K562 (cell line): ENCODE data around the gene PMM1. TPM values are rescaled to one million over a fixed set of nuclear protein-coding genes. Genes with fewer than 3 reads are reported as not detected.

Experiments used
- ATAC-seq: fragments of 200-7000 bp; cut with Tn5 transposase; 3 replicates; pipeline ENCODE4 v1.9.1; 2020; ENCODE audit warnings: moderate library complexity
- BruUV-seq: library from RNA; stranded (reverse); fragments of 400-500 nt; replicated peaks from 2 replicates; lab custom pipeline; 2021; lab: Mats Ljungman, UMichigan
- CTCF ChIA-PET: fragments of 300-600 bp; formaldehyde crosslinking; extraction: SDS; loops from one replicate; lab custom pipeline; 2021; ENCODE audit warnings: low intra/inter-chr PET ratio; lab: Yijun Ruan, JAX
- POLR2A ChIA-PET: fragments of 300-600, 350-650 bp; sonication (Branson Sonifier 250); formaldehyde crosslinking; extraction: SDS; loops from one replicate; lab custom pipeline; 2021; ENCODE audit warnings: antibody characterized with exemption, inconsistent platforms; lab: Yijun Ruan, JAX
- DNase-seq, 4 experiments: peaks; one replicate each; pipeline versions ENCODE4 v3.0.0 to v3.0.0-alpha.2; 2011 to 2018; ENCODE audit warnings: low spot score in 3 of 4, mixed read lengths in 3 of 4; ENCODE audit errors: extremely low read depth in 1 of 4
- FAIRE-seq: peaks from 2 replicates; lab custom pipeline; 2011; peaks lifted over from hg19 to GRCh38; lab: Jason Lieb, UNC
- H2AFZ ChIP-seq: 2 replicates; pipeline ENCODE4 v1.6.0; 2011; ENCODE audit warnings: low read depth, low read length, control low read depth, inconsistent platforms
- H3K27ac ChIP-seq: fragments of 200-600 bp; 3 replicates; pipeline ENCODE4 v1.8.0; 2011; ENCODE audit warnings: low read depth, mild to moderate bottlenecking, control low read depth, inconsistent platforms, low read length, moderate library complexity, mixed read lengths; ENCODE audit errors: extremely low read depth
- H3K27me3 ChIP-seq, 2 experiments: fragments of 300-600 bp in 1 of 2; 2 replicates in 1 of 2; 3 replicates in 1 of 2; pipeline versions ENCODE4 v1.6.0 to v1.8.0; 2011; ENCODE audit warnings: inconsistent platforms in 2 of 2, low read length in 2 of 2, mild to moderate bottlenecking in 1 of 2, mixed read lengths in 1 of 2, moderate library complexity in 1 of 2; ENCODE audit not compliant: control insufficient read depth in 2 of 2, insufficient read depth in 2 of 2
- H3K36me3 ChIP-seq: fragments of 300-600 bp; 3 replicates; pipeline ENCODE4 v1.8.0; 2011; ENCODE audit warnings: mild to moderate bottlenecking, low read length, inconsistent platforms; ENCODE audit not compliant: control insufficient read depth, insufficient read depth
- H3K4me1 ChIP-seq, 2 experiments: fragments of 200-600 bp in 1 of 2; replicated peaks in 1 of 2; 2 replicates in 1 of 2; 3 replicates in 1 of 2; pipeline versions ENCODE4 v1.5.1 to v1.8.0; 2011; ENCODE audit warnings: inconsistent platforms in 2 of 2, low read length in 2 of 2, mild to moderate bottlenecking in 1 of 2, mixed read lengths in 1 of 2, moderate library complexity in 1 of 2; ENCODE audit not compliant: control insufficient read depth in 2 of 2, insufficient read depth in 2 of 2
- H3K4me2 ChIP-seq: 2 replicates; pipeline ENCODE4 v1.6.1; 2011; ENCODE audit warnings: low read length, control low read depth, inconsistent platforms, mixed read lengths; ENCODE audit not compliant: insufficient read depth
- H3K4me3 ChIP-seq: fragments of 200-600 bp; sonication (generic), shearing (Covaris generic); 2 replicates; pipeline ENCODE4 v1.5.1; 2016; ENCODE audit warnings: control low read depth, inconsistent platforms
- H3K79me2 ChIP-seq: fragments of 200-600 bp; 3 replicates; pipeline ENCODE4 v1.8.0; 2011; ENCODE audit warnings: low read length, inconsistent platforms; ENCODE audit not compliant: control insufficient read depth, insufficient read depth
- H3K9ac ChIP-seq, 2 experiments: 2 replicates each; pipeline versions ENCODE4 v1.6.0 to v1.6.1; 2011; ENCODE audit warnings: low read depth in 2 of 2, low read length in 2 of 2, control low read depth in 1 of 2, inconsistent platforms in 1 of 2, mild to moderate bottlenecking in 1 of 2, mixed read lengths in 1 of 2; ENCODE audit not compliant: insufficient read depth in 1 of 2
- H3K9me1 ChIP-seq: one replicate; pipeline ENCODE4 v1.6.0; 2011; ENCODE audit warnings: inconsistent platforms, mild to moderate bottlenecking, low read length, moderate library complexity; ENCODE audit not compliant: control insufficient read depth, insufficient read depth
- H3K9me3 ChIP-seq: replicated peaks from 2 replicates; pipeline ENCODE4 v1.5.1; 2011; ENCODE audit warnings: low read depth, low read length, inconsistent platforms; ENCODE audit not compliant: control insufficient read depth, insufficient read depth
- H4K20me1 ChIP-seq: replicated peaks from 2 replicates; pipeline ENCODE4 v1.6.1; 2011; ENCODE audit warnings: low read length, inconsistent platforms, mixed read lengths; ENCODE audit not compliant: control insufficient read depth, insufficient read depth
- ATF7 ChIP-seq: fragments of 450-650 bp; IDR thresholded peaks from 2 replicates; pipeline ENCODE4 v1.7.1; 2014; ENCODE audit warnings: mild to moderate bottlenecking, moderate library complexity
- CBFA2T3 ChIP-seq: fragments of 450-650 bp; IDR thresholded peaks from 2 replicates; pipeline ENCODE4 v1.6.1; 2017
- CREB3 ChIP-seq: fragments of 450-650 bp; conservative IDR thresholded peaks from 2 replicates; pipeline ENCODE4 v1.6.1; 2016; ENCODE audit warnings: missing genetic modification characterization, low read depth, mild to moderate bottlenecking, missing compliant biosample characterization, moderate library complexity
- DPF2 ChIP-seq: fragments of 450-650 bp; IDR thresholded peaks from 2 replicates; pipeline ENCODE4 v1.6.1; 2016
- E4F1 ChIP-seq: fragments of 250-450 bp; sonication (Bioruptor Pico); IDR thresholded peaks from 2 replicates; pipeline ENCODE4 v1.5.0; 2021; ENCODE audit warnings: mild to moderate bottlenecking, borderline replicate concordance
- FOS ChIP-seq: IDR thresholded peaks from 3 replicates; pipeline ENCODE4 v1.6.1; 2011; ENCODE audit not compliant: insufficient read length; ENCODE audit errors: extremely low read depth
- GATAD2B ChIP-seq: fragments of 450-650 bp; IDR thresholded peaks from 2 replicates; pipeline ENCODE4 v1.6.1; 2017; ENCODE audit warnings: mild to moderate bottlenecking, borderline replicate concordance
- PCBP1 ChIP-seq: fragments of 200-400 bp; formaldehyde crosslinking; IDR thresholded peaks from 2 replicates; pipeline ENCODE4 v1.6.1; 2018; ENCODE audit warnings: mild to moderate bottlenecking, low read depth, low read length; ENCODE audit not compliant: poor library complexity, severe bottlenecking
- PKNOX1 ChIP-seq: fragments of 450-650 bp; IDR thresholded peaks from 2 replicates; pipeline ENCODE4 v1.6.1; 2016
- RUNX1 ChIP-seq: sonication (generic); IDR thresholded peaks from 2 replicates; pipeline ENCODE4 v1.6.1; 2016; ENCODE audit warnings: antibody characterized with exemption, low read depth
- SOX6 ChIP-seq: fragments of 450-650 bp; IDR thresholded peaks from 2 replicates; pipeline ENCODE4 v1.6.1; 2014; ENCODE audit warnings: mild to moderate bottlenecking
- TFAP4 ChIP-seq: sonication (generic); formaldehyde crosslinking; IDR thresholded peaks from 2 replicates; pipeline ENCODE4 v1.8.0; 2022; ENCODE audit warnings: missing genetic modification reagents, mild to moderate bottlenecking, moderate library complexity, borderline replicate concordance
- WGBS: fragments of 100-300 bp; shearing (Covaris generic); methylation state at CpG from one replicate; pipeline ENCODE4 v1.1.6; 2016; ENCODE audit warnings: low coverage, mixed read lengths; ENCODE audit not compliant: insufficient coverage; ENCODE audit errors: missing lambda C conversion rate; 5-methylcytosine and 5-hydroxymethylcytosine counted together
- in situ Hi-C: fragments of 300-500 bp; cut with MboI; formaldehyde crosslinking; loops from 4 replicates; pipeline ENCODE4 v1.15.0; 2018; ENCODE audit warnings: inconsistent platforms, mixed read lengths
- intact Hi-C: fragments of 100-400 bp; cut with micrococcal nuclease; formaldehyde crosslinking; loops from 2 replicates; pipeline ENCODE4 v1.14.2; 2022
- polyA plus RNA-seq, 8 experiments: library from polyadenylated mRNA; depleted of rRNA in 4 of 8; stranded (reverse) in 5 of 8; unstranded in 3 of 8; fragments of >200 nt; fragmentation: Nextera tagmentation in 2 of 8; fragmentation: Illumina TruSeq in 1 of 8; extraction: Ambion mirVana in 2 of 8; extraction: Trizol in 1 of 8; gene quantifications; 2 replicates each; pipeline versions ENCODE4 v1.2.1 to v1.2.3, GENCODE V29; 2011 to 2014; ENCODE audit warnings: inconsistent platforms in 1 of 8, missing spikeins in 1 of 8
- total RNA-seq, 7 experiments: library from RNA; depleted of rRNA in 6 of 7; stranded (reverse); fragments of >200 nt in 6 of 7; fragmentation: Illumina TruSeq in 2 of 7; extraction: Trizol in 2 of 7; gene quantifications; 2 replicates each; pipeline versions ENCODE4 v1.2.1 to v1.2.3, GENCODE V29; 2011 to 2021; ENCODE audit warnings: low replicate concordance in 1 of 7

The PMM1 gene
- total and polyA plus RNA-seq, 9 of the 15 experiments (the other 6 are each of a cell fraction or from before 2014, with no cell fraction given) = 10.2 to 31.7 (median 20.3) TPM

GRCh38 chr22:41567512-41567768 lies 22.2 kb downstream of the PMM1 start (continued):
- no peak for TF ChIP-seq E4F1 (CRISPR knock-in tag)
- TF ChIP-seq PKNOX1 = no peak

- peaks cover 22 to 54% of the 10 kb centered on the region in 2 experiments; a peak in 4 of 5 replicates for H3K4me1 ChIP-seq
- H2AFZ ChIP-seq = peak overlapping the region; percentile 45; the same call in 1 of the 2 replicates
- H3K4me2 ChIP-seq = peak overlapping the region; percentile 63
- H3K9ac ChIP-seq = no peak overlapping the region; a peak in 2 of 4 replicates
- peak overlapping the region; percentile 81; the same call in 2 of the 3 replicates for H3K27ac ChIP-seq
- intact Hi-C loops (no loop called here), in situ Hi-C loops (no loop called here)
- FAIRE-seq (peak; percentile 99), DNase-seq (peak; percentile 61 to 87 (median 73)), ATAC-seq (peak; percentile 92)
- WGBS = 0% methylated on average over 5 of the region's 8 CpGs
- ChIA-PET POLR2A (interaction anchor here (0.6 kb wide), 1 partner anchor 12 kb away, joined by 4 read pairs; no protein-coding TSS in a partner anchor), CTCF (no interaction called here)
- no peaks in the 10 kb centered on the region for H3K27me3 ChIP-seq
- BruUV-seq = no TSS peak
- no peak overlapping the region for H3K4me3 ChIP-seq
- no peaks in the 10 kb centered on the region for H3K36me3 ChIP-seq
- H3K9me1 ChIP-seq = no peaks in the 10 kb centered on the region
- H4K20me1 ChIP-seq = no peaks in the 10 kb centered on the region
- H3K79me2 ChIP-seq = no peaks in the 10 kb centered on the region
- no peaks in the 10 kb centered on the region for H3K9me3 ChIP-seq
- TF ChIP-seq SOX6 (peak; percentile 54; the same call in 1 of the 2 replicates), ATF7 (0 out of 2 replicates have a peak, but pooled peaks have one; percentile 31), CBFA2T3 (peak; percentile 78), RUNX1 (no peak), PCBP1 (no peak), GATAD2B (no peak), PKNOX1 (peak; percentile 61), DPF2 (peak; percentile 95), CREB3 (tag) (peak; percentile 38; the same call in 1 of the 2 replicates), TFAP4 (CRISPR knock-in tag) (peak; percentile 40; the same call in 1 of the 2 replicates), FOS (peak; percentile 37)
These were observed 24.1 kb downstream of the PMM1 start for GRCh38 chr22:41565403-41566054.
